ENCODE measurements around the gene SPINK13. TPM values are rescaled to one million over a fixed set of nuclear protein-coding genes. Genes with fewer than 3 reads are reported as not detected.

SPINK13 gene
- total and polyA plus RNA-seq, 2 of the 13 experiments (the other 11 are each of a cell fraction or from before 2014, with no cell fraction given) = not detected

DNA sequence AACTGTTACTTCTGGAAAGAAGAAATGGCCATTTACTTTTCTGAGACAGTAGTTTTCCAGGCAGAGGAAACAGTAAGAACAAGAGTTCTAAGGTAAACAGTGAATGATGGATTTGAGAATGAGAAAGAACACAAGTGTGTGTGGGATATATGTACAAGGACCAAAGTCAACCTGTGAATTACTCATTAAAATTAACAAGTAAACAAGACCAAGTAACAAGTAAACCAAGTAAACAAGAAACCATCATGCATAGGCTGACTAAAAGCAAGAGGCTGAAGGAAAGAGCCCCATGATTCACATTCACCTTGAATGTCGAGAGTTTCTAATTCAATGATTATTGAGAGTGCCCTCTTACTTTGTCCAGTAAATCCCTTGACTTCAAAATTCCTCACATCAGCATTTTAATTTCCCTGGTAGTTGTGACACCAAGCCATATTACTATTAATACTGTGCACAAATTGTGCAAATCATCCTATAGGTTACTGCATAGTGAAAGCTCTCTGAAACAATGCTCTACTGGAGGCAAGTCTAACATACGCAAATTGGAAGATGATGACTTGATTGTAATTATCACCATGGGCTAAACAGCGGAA lies 40.1 kb upstream of the SPINK13 start:
- ATAC-seq (no peak), FAIRE-seq (no peak), DNase-seq (ENCODE audit: low spot score) (no peak)
- H3K4me2 ChIP-seq (ENCODE audit: low read depth, low read length) = no peak overlapping the region
- in situ Hi-C loops (cut with HindIII; ENCODE audit: extremely low pct_ligation_motif_present, low pct_unique_long_range_greater_than_20kb) (no loop called here), intact Hi-C loops (cut with micrococcal nuclease; ENCODE audit: unreplicated experiment) (no loop called here)
- no peaks in the 10 kb centered on the region for H3K79me2 ChIP-seq (ENCODE audit: insufficient read depth, low read length)
- H3K4me1 ChIP-seq (ENCODE audit: insufficient read depth, low read length) = no peaks in the 10 kb centered on the region
- no peaks in the 10 kb centered on the region for H3K27me3 ChIP-seq (ENCODE audit: control insufficient read depth in 1 of 2, insufficient read depth in 2 of 2, low read length in 2 of 2)
- BruUV-seq (replicated peaks) = no TSS peak
- no peaks in the 10 kb centered on the region for H3K9me3 ChIP-seq (ENCODE audit: low read length)
- WGBS (ENCODE audit: low lambda C conversion rate) = 40% methylated on average over 3 of the region's 3 CpGs
- CTCF ChIA-PET (ENCODE audit: low intra/inter-chr PET ratio, low total read pairs) = no interaction called here
- no peak overlapping the region for H3K4me3 ChIP-seq (replicated peaks in 1 of 3; ENCODE audit: insufficient read depth in 1 of 3, low read depth in 2 of 3, low read length in 3 of 3)
- H3K27ac ChIP-seq (ENCODE audit: extremely low read length, insufficient read depth, low read length) = no peak overlapping the region
- H2AFZ ChIP-seq (ENCODE audit: low read length) = no peak overlapping the region
- H4K20me1 ChIP-seq (ENCODE audit: insufficient read depth, low read length) = no peaks in the 10 kb centered on the region
- H3K9ac ChIP-seq (ENCODE audit: insufficient read depth, low read depth, low read length) = no peak overlapping the region
- TF ChIP-seq MAFK (conservative IDR thresholded peaks at IDR 0.05 in 1 of 2, IDR thresholded peaks at IDR 0.05 in 1 of 2; ENCODE audit: low read length in 2 of 2) (peak; percentile 73 to 80), ATRX (CRISPR knock-in tag; IDR thresholded peaks at IDR 0.05; ENCODE audit: borderline replicate concordance) (no peak), MAFF (IDR thresholded peaks at IDR 0.05; ENCODE audit: low read depth, low read length) (peak; percentile 60)
- POLR2A ChIA-PET = no interaction called here
- no peaks in the 10 kb centered on the region for H3K36me3 ChIP-seq (replicated peaks in 1 of 2; ENCODE audit: control insufficient read depth in 1 of 2, insufficient read depth in 2 of 2, low read length in 2 of 2)

DNA sequence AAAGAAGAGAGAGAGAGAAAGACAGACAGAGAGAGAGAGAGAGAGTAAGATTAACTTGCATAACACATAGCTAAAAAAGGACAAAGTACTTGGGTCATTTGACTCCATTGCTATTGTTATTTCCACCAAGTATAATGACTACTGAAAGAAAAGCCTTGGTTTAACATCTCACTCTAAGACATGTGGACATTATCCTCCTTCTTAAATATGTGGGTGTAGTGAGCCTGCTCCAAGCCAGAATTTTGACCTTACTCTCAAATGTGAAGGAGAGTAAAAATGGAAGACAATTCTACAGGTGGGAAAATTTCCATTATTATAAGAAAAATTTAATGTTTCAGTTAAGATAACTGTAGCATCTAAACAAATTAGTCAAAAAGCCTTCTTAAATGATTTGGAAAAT lies 38.8 kb upstream of the SPINK13 start:
- CTCF ChIA-PET (ENCODE audit: low intra/inter-chr PET ratio, low total read pairs) = no interaction called here
- POLR2A ChIA-PET = no interaction called here
- intact Hi-C loops (cut with micrococcal nuclease; ENCODE audit: unreplicated experiment) = no loop called here
- TF ChIP-seq, protein P1, sequence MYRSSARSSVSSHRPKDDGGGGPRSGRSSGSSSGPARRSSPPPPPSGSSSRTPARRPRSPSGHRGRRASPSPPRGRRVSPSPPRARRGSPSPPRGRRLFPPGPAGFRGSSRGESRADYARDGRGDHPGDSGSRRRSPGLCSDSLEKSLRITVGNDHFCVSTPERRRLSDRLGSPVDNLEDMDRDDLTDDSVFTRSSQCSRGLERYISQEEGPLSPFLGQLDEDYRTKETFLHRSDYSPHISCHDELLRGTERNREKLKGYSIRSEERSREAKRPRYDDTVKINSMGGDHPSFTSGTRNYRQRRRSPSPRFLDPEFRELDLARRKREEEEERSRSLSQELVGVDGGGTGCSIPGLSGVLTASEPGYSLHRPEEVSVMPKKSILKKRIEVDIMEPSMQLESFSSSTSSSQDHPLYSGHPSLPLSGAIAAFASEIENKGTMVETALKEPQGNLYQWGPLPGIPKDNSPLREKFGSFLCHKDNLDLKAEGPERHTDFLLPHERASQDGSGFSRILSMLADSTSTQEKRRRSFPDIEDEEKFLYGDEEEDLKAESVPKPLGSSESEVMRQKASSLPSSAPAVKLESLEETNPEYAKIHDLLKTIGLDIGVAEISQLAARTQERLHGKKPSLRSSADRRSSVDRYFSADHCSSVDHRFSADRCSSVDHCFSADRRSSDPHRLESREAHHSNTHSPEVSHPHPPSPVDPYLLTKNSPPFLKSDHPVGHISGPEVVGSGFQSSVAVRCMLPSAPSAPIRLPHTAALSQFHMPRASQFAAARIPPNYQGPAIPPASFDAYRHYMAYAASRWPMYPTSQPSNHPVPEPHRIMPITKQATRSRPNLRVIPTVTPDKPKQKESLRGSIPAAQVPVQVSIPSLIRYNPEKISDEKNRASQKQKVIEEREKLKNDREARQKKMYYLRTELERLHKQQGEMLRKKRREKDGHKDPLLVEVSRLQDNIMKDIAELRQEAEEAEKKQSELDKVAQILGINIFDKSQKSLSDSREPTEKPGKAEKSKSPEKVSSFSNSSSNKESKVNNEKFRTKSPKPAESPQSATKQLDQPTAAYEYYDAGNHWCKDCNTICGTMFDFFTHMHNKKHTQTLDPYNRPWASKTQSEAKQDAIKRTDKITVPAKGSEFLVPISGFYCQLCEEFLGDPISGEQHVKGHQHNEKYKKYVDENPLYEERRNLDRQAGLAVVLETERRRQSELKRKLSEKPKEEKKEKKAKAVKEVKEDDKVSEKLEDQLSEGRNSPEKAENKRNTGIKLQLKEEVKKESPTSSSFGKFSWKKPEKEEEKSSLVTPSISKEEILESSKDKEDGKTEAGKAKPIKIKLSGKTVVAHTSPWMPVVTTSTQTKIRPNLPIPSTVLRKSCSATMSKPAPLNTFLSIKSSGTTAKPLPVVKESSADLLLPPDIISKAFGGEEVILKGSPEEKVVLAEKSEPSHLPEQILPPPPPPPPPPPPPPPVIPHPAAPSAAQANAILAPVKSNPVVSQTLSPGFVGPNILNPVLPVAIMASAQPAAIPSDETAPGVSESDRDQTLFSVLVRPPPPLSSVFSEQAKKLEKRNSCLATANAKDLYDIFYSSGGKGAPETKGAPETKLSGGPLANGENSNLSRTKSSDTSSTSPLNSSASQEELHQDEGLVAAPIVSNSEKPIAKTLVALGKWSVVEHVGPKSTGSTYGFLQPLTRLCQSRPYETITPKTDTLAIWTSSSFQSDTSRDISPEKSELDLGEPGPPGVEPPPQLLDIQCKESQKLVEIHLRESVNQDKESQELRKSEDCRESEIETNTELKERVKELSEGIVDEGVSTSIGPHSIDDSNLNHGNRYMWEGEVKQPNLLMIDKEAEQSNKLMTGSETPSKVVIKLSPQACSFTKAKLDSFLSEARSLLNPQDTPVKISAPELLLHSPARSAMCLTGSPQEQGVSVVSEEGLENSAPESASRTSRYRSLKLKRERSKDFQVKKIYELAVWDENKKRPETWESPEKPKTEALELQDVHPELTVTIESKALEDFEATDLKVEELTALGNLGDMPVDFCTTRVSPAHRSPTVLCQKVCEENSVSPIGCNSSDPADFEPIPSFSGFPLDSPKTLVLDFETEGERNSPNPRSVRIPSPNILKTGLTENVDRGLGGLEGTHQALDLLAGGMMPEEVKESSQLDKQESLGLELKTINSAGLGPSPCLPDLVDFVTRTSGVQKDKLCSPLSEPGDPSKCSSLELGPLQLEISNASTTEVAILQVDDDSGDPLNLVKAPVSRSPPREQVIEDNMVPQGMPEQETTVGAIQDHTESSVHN (CRISPR knock-in tag; IDR thresholded peaks at IDR 0.05) = no peak
- TF ChIP-seq TCF12 (IDR thresholded peaks at IDR 0.05) = no peak
- no peak for TF ChIP-seq TCF12 (CRISPR knock-in tag; IDR thresholded peaks at IDR 0.05)
- TF ChIP-seq ZNF343 (CRISPR knock-in tag; IDR thresholded peaks at IDR 0.05) = no peak
- no peak for TF ChIP-seq ADNP (CRISPR knock-in tag; IDR thresholded peaks at IDR 0.05)
- TF ChIP-seq POLR2G (IDR thresholded peaks at IDR 0.05; ENCODE audit: low read depth, low read length) = no peak
- no peak for TF ChIP-seq ZFP82 (CRISPR knock-in tag; IDR thresholded peaks at IDR 0.05; ENCODE audit: borderline replicate concordance)
- TF ChIP-seq ZNF619 (CRISPR knock-in tag; IDR thresholded peaks at IDR 0.05) = no peak
- TF ChIP-seq ONECUT2 (CRISPR knock-in tag; IDR thresholded peaks at IDR 0.05) = no peak
- TF ChIP-seq ZBTB7A (CRISPR knock-in tag; IDR thresholded peaks at IDR 0.05) = no peak

More for the DNA sequence above, 38.8 kb upstream of the SPINK13 start:
- no peak overlapping the region for H2AFZ ChIP-seq (ENCODE audit: low read length)
- no peak for ATAC-seq
- no peak for DNase-seq (ENCODE audit: low spot score)
- H3K27me3 ChIP-seq (ENCODE audit: control insufficient read depth in 1 of 2, insufficient read depth in 2 of 2, low read length in 2 of 2) = no peaks in the 10 kb centered on the region
- FAIRE-seq = no peak
- no peaks in the 10 kb centered on the region for H3K9me3 ChIP-seq (ENCODE audit: low read length)
- H3K4me3 ChIP-seq (replicated peaks in 1 of 3; ENCODE audit: insufficient read depth in 1 of 3, low read depth in 2 of 3, low read length in 3 of 3) = no peak overlapping the region
- no peaks in the 10 kb centered on the region for H3K36me3 ChIP-seq (replicated peaks in 1 of 2; ENCODE audit: control insufficient read depth in 1 of 2, insufficient read depth in 2 of 2, low read length in 2 of 2)
- no peak overlapping the region for H3K27ac ChIP-seq (ENCODE audit: extremely low read length, insufficient read depth, low read length)
- no peaks in the 10 kb centered on the region for H4K20me1 ChIP-seq (ENCODE audit: insufficient read depth, low read length)
- in situ Hi-C loops (cut with HindIII; ENCODE audit: extremely low pct_ligation_motif_present, low pct_unique_long_range_greater_than_20kb) = no loop called here
- BruUV-seq (replicated peaks) = no TSS peak
- H3K79me2 ChIP-seq (ENCODE audit: insufficient read depth, low read length) = no peaks in the 10 kb centered on the region
- H3K9ac ChIP-seq (ENCODE audit: insufficient read depth, low read depth, low read length) = no peak overlapping the region
- H3K4me1 ChIP-seq (ENCODE audit: insufficient read depth, low read length) = no peaks in the 10 kb centered on the region
- no peak overlapping the region for H3K4me2 ChIP-seq (ENCODE audit: low read depth, low read length)

Measured in HepG2 (cell line).